Left renal cortex interstitium (tissue), 4 donors: ENCODE results near the gene STXBP5L. TPM values are rescaled to one million over a fixed set of nuclear protein-coding genes. Genes with fewer than 3 reads are reported as not detected.
"Not testable (repeated sequence)": the region's sequence is repeated elsewhere in the genome, so short reads cannot be mapped to it uniquely, and the experiment has no call there.

Source experiments
- DNase-seq, 4 donors: peaks; one replicate each; pipeline ENCODE4 v3.0.0-alpha.2; 2013; ENCODE audit warnings: low read depth in 4 of 4, low spot score in 2 of 4, missing footprints in 1 of 4
- polyA plus RNA-seq, 4 donors: library from polyadenylated mRNA; unstranded; fragments of 120-200 nt; gene quantifications; one replicate each; pipeline ENCODE4 v1.2.1, GENCODE V29; 2013; ENCODE audit not compliant: insufficient read length in 4 of 4

Gene STXBP5L
- polyA plus RNA-seq, 4 donors, result 0.17 to 0.22 (median 0.21) TPM

DNA sequence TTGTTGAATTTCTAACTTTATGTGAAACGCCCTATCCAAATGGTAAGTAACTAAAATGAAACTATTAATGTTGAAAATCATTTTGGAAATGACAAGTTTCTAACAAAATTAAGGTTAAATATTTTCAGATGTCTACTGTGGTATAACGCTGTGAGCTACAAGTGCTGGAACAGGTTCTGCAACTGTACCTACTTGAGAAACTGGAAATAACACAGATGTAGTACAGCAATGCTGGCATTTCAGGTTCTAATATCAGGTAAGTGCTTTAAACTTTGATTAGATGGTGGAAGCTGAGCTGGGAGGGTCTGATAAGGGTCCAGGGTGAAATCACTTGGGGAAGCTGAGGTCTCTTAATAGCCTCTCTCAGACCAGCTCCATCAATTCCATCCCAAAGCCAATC is 315.1 kb downstream of the STXBP5L start:
- DNase-seq, result no peak

DNA sequence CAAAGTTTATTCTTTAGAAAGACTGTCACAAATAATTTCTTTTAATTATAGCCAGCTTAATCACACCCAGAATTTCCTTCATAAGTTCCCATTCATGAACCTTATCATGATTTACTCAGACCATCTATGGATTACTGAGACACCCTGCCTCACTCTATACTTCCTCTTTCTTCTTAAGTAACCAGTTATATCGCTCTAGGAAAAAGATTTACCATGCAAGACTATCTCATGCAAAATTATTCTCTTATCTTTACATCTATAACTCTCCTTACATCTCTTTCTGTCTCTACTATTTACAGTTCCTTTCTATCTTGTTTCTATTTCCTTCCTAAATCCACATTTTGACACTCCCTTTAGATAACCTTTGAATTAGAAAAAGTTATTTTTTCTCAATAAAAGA is 321.0 kb downstream of the STXBP5L start:
- no peak for DNase-seq

DNA sequence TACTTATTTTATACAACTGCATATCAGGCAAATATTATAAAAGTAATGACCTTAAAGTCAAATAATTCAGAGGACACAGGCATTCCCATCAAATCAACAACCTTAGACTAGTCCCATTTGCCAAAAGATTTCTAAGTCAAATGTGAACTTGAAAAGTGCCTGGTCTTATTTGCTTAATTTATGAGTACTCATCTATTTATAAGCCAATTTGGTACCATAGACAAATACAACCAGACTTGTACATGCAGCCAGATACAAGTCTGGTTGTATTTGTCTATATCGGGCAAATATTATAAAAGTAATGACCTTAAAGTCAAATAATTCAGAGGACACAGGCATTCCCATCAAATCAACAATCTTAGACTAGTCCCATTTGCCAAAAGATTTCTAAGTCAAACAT is 322.2 kb downstream of the STXBP5L start:
- not testable (repeated sequence) for DNase-seq

DNA sequence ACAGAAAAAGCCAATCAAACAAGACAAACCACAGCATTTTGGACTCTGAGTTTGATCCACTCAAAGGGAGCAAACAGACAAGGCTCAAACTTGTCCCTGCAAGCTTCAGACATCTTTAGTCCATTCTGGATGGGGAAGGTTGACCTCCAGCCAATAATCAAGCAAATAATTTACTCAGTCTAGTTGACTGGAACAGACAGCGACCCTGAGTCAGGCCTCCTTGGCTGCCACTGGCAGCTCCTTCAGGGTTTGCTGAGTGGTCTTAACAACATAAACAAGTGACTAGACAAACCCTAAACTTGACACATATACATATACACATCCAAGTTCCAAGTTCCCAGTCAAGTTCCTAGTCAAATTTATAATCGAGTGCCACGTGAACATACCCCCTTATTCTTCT is 323.9 kb downstream of the STXBP5L start:
- DNase-seq, result no peak

DNA sequence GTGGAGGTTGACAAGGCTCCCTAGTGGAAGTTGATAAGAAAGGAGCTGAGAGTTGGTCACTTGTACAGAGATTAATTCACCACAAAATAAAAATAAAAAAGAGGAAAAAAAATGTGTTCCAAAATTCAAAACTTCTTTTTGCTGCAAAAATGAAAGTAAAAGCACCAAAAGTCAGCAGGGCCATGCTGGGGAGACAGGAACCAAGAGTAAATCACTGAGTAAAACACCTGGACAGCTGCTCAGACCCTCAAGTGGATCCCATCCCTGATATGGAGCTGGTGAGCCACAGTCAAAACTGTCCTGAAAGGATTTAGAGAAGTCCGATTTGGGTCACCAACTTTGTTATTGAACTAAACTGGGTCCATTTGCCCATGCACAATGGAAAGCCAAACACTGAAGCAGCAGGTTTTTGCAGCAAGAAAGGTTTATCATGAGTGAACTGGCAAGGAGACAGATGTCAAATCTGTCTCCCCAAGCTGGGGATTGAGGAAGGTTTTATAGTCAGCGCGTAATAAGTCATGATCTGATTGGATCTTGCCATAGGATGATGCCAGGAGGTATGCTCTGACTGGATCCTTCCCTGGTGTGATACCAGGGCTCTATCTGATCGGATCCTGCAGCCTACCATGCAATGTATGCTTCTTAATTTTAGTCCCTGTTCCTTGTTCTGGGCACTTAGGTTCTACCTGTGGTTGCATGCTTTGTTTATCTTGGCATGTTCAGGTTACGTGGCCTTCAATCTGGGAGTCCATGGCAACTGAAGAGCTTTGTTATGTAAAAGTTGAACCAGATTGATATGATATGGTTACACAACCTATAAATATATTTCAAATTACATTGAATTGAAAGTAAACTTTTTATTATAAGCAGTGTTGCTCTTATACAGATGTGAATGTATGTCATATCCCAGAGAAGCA is 324.6 kb downstream of the STXBP5L start:
- no peak for DNase-seq

DNA sequence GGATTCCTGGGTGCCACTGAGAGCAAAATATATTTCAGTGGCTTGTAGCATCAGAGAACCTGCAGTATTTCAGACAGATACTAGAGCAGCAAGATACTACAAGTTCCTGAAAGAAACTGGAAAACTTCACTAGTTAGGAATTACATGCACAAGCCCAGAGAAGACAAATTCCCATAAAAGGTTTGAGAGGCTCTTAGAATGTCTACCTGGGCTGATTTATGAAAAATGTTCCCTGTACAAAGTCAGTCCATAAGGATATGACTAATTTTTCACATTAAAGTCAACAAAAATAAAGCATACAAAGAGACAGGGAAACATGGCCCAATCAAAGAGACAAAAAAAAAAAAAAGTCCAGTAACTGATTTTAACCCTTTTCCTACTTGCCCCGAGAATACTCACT is 335.2 kb downstream of the STXBP5L start:
- no peak for DNase-seq

DNA sequence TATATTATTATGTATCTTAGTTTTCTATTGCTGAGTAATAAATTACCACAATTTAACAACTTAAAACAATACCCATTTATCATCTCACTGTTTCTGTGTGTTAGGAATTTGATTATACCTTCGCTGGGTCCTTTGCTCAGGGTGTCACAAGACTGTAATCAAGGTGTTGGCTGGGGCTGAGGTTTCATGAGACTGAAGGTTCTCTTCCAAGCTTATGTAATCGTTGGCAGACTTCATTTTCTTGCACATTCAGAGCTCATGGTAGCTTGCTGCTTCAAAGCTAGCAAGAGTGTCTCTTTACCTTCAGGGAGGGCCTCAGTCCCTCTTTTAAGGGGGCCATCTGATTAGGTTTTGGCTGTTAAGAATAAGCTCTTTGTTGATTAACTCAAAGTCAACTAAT is 344.7 kb downstream of the STXBP5L start:
- no peak for DNase-seq

DNA sequence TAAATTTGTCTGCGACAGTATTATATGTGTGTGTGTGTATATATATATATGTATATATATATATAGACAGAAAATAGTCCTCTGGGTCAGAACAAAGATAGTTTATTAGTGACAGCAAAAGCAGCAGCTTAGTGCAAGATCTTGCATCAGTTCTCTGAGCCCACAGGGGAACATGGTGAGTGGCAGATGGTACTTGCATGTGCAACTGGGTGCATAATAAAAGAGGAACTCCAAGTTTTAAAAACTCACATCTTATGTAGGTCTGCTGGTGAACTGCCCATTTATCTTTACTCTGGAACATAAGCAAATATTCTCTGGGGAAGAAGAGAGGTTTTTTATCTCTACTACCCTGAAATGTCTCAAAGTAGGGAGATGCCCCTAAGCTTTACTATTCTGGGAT is 361.4 kb downstream of the STXBP5L start:
- DNase-seq, result no peak

DNA sequence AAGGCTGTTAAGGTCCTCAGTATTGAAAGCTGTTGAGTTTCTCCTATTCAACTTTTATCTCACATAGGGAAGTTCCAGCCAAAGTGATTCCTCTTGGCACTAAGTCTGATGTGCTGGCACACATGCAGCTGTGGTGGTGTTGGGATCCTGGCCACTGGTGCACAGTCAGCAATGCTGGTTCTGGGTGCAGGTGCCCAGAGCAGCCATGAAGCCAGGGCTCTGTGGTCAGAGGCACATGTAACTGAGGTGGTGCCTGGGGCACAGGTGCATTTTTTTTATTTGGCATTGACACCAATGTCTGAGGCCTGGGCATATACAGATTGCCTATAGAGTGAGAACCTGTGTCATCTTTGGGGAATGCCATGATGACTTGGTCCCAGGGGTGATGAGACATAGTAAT is 366.4 kb downstream of the STXBP5L start:
- no peak for DNase-seq

DNA sequence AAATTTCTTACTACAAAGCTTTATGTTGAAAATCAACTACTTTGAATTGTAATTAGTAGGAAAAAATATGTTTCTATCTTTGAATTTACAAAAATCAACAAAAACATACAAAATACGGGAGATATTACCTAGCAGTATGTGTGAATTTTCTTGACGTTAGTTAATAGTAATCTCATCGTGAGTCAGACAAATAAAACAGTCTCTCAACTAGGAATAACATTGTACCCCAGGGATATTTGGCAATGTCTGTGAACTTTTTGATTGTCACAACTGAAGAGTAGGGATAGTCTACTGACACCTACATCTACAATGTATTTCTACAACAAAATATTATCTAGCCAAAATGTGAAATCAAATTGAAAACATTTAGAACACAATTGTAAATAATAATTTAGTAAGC is 387.4 kb downstream of the STXBP5L start:
- DNase-seq, result no peak

DNA sequence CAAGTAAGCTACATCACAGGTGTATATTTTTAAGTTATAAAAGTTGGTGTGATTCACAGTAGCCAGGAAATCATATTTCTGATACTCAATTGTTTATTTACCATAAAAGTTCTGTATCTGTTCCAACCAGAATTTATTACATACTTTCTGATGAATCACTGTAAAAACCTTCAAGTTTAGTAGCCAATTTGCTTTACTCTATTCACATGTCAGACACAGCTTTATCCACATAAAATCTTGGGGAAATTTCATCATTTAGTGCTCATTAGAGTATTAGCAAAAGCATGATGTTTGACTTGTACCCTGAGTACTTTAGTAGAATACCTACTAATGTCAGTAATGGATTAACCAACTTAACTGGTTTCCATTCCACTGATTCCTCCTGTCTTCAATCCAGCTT is 388.0 kb downstream of the STXBP5L start:
- no peak for DNase-seq

DNA sequence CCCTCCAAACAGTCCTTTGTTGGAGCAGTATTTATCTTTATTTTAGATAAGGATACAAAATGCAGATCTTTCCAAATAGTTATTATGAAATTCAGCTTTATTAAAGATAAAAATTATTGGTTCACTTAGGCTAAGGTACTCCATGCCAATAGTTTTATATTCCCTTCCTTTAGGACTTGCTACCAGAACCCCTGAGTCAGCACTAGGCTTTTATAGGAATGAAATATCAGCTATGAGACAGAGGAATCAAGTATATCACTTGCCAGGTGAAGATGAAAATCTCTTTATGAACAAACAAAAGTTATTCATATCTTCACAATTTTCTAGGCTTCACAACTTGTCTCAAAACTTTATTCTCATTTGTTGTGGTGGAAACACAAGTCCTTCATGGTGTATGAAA is 416.3 kb downstream of the STXBP5L start:
- no peak for DNase-seq

DNA sequence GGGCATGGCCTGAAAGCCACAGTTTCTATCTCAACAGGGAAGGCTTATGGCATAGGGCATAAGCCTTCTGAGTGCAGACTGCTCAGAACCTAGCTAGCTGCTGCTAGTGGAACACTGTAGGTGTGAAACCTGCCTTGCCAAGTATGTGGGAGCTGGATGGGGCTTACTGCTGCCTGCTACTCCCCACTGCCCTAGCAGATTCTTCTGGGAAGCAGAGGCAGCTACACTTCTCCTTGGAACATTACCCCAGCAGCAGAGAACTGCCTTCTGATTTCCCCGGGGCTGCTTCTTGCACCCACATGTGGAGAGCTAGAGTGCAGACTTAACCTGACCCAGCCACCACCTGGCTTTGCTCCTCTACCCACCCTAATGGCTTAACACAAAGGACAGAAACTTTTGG is 422.1 kb downstream of the STXBP5L start:
- no peak for DNase-seq

DNA sequence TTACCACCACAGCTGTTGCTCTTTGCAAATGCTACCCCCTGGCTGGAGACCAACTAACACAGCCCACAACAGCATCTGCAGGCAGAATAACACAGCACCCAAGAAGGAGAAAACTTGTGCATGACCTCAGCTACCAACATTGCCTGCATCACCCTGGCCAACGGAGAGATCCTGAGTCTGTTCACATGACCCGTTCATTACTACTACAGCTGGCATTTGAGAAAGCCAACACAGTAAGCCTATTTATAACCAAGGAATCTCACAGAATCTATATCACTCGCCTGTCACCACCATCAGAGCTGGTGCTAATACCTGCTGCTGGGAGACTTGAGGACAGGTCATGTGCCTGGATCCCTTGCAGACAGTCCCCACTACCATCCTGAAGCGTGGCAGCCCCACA is 422.6 kb downstream of the STXBP5L start:
- DNase-seq, result no peak

DNA sequence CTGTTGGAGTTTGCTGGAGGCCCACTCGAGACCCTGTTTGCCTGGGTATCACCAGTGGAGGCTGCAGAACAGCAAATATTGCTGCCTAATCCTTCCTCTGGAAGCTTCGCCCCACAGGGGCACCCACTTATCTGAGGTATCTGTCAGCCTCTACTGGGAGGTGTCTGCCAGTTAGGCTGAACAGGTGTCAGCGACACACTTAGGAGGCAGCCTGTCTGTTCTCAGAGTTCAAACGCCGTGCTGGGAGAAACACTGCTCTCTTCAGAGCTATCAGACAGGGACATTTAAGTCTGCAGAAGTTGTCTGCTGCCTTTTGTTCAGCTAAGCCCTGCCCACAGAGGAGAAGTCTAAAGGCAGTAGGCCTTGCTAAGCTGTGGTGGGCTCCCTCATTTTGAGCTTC is 448.0 kb downstream of the STXBP5L start:
- not testable (repeated sequence) for DNase-seq

DNA sequence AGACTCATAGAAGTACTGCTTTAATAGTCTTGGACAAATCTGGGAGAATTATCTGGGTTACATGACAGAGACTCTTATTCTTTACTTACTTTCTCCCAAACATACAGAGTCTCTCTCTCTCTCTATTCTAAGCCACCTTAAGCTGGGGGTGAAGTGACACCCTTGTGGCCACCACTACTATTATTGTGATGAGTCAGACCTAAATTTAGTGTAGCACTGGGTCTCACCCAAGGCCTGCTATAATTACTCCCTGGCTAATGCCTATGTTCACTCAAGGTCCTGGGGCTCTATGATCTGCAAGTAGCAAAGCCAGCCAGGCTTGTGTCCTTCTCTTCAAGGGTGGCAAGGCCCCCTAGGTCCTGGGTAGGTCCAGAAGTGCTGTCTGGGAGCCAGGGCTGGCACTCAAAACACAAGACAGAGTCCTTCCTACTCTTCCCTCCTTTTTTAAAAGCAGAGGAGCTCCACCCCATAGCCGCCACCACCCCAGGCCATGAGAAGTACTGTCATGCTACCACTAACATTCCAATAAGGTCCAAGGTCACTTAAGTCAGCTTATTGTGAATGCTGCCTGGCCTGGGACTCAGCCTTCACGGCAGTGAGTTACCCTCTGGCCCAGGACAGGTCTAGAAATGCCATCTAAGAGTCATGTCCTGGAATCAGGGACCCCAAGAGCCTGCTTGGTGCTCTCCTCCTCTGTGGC is 454.2 kb downstream of the STXBP5L start:
- no peak for DNase-seq

DNA sequence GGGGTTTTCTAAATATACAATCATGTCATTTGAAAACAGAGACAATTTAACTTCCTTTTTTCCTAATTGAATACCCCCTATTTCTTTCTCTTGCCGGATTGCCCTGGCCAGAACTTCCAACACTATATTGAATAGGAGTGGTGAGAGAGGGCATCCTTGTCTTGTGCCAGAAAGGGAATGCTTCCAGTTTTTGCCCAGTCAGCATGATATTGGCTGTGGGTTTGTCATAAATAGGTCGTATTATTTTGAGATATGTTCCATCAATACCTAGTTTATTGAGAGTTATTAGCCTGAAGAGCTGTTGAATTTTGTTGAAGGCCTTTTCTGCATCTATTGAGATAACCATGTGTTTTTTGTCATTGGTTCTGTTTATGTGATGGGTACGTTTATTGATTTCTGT is 480.3 kb downstream of the STXBP5L start:
- DNase-seq, result not testable (repeated sequence)

DNA sequence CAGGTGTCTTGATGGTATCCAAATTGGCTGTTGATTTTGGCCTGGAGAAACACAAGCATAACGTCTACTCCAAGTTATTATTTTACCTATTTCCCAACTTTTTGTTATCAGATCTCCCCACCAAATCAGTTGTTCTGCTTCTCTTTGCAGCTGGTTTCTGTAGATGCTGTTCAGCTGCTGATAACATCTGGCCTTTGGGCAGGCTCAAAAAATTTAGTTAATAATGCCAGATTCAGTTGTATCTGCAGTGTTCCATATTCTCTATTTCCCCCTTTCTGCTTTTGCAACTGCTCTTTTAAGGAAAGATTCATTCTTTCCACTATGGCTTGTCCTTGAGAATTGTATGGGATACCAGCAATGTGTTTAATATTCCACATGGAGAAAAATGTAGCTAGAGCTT is 488.0 kb downstream of the STXBP5L start:
- not testable (repeated sequence) for DNase-seq

DNA sequence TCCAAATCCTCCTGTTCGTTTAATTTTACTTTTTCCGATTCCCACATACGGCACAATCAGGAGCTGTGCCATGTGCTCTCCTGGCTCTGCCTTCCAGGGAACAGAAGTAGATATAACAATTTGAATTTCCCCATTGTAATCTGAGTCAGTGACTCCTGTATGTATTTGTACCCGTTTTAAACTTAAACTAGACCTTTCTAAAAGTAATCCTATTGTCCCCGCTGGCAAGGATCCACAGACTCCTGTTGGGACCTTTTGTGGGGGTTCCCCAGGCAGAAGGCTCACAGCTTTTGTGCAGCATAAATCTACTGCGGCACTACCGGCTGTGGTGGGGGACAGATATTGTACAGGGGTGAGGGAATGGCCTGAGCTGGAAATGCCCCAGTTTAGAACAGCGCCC is 490.0 kb downstream of the STXBP5L start:
- not testable (repeated sequence) for DNase-seq

DNA sequence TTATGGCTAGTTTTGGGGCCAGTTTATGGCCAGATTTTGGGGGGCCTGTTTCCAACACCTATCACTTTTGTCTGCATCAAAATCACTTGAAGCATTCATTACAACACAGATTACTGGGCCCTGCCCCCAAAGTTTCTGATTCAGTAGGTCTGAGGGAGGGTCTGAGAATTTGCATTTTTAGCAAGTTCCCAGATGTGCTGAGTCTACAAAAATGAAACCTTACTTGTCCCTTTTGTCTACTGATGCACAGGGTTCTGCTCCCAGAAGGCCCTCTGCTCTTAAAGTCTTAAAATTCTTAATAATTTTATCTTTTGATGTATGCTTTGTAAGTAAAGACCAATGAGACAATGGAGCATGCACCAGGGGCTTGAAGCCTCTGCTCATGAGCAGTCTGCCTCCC is 491.8 kb downstream of the STXBP5L start:
- DNase-seq, result no peak

DNA sequence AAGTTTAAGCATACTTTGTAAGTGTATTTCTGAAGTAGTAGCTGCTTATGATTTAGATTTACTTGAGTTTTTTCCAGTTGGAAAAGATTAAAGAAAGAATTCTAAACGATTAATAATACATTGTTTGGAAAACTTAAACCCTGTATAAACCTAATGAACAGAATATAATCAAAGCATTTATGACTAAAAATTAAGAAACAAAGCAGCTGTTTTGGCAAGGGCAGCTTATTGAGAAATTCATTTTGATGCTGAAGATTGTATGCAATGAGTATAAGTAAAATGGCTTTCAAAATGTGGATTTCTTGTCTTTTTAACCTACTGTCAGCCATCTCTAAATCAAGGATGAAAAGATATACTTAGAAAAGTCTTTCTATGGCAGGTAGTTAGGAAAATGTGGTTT is 497.6 kb downstream of the STXBP5L start:
- DNase-seq, result no peak

DNA sequence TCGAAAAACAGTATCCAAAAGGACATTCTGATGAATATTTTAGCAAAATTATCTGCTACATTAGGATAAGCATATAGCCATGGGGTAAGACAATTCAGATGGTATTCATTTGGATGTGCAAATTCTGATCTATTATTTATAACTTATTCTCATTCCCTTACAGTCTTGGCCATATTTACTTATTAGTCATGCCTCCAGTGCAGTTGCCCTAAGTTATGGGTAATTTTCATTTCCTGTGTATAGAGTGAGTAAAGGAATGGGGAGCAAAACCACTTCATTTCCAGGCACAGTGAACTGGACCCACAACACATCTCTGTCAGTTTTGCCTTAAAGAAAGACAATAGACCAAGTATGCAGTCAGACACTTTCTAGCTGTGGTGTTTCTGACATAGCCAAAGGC is 503.5 kb downstream of the STXBP5L start:
- no peak for DNase-seq
